GM20431 (cell line): ENCODE results near the gene MAD2L2.

Experiments
- in situ Hi-C: fragments of 300-500 bp; cut with MseI, MboI; formaldehyde crosslinking; loops from one replicate; pipeline ENCODE4 v1.15.0; 2020; ENCODE audit warnings: low sequenced_read_pairs; ENCODE audit not compliant: unreplicated experiment

MAD2L2 gene

DNA sequence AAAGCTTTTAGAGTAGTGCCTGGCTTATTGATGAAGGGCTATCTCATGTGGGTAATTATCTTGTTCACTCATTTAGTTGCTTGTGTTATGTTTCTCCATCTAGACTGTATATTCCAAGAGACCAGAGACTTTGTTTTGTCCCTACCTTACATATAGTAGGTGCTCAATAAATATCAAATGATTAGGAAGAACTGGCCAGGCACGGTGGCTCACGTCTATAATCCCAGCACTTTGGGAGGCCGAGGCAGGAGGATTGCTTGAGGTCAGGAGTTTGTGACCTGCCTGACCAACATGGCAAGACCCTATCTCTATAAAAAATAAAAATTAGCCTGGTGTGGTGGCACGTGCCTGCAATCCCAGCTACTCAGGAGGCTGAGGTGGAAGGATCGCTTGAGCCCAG lies 35.7 kb downstream of the MAD2L2 start:
- in situ Hi-C loops: loop anchor here (25.0 kb wide), 2 partner anchors 333 to 608 kb away; partner anchors contain the start of gene MASP2

DNA sequence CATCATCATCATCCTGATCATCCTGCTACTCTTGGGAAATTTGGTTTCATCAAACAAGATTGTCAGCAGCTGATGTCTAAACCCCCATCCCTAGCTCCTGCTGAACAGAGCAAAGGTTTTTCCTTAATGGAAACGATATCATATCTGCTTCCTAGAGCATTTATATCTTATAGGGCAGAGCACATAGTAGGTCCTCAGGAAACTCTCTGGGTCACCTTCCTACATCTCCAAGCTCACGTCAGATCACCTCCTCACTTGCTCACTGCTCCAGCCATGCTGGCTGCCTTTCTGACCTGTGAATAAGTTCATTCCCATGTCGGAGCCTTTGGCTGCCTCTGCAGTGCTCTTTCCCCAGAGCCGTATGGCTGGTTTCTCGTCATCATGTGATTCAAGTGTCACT lies 37.2 kb downstream of the MAD2L2 start:
- in situ Hi-C loops: loop anchor here (25.0 kb wide), 2 partner anchors 331 to 606 kb away; partner anchors contain the start of gene MASP2

DNA sequence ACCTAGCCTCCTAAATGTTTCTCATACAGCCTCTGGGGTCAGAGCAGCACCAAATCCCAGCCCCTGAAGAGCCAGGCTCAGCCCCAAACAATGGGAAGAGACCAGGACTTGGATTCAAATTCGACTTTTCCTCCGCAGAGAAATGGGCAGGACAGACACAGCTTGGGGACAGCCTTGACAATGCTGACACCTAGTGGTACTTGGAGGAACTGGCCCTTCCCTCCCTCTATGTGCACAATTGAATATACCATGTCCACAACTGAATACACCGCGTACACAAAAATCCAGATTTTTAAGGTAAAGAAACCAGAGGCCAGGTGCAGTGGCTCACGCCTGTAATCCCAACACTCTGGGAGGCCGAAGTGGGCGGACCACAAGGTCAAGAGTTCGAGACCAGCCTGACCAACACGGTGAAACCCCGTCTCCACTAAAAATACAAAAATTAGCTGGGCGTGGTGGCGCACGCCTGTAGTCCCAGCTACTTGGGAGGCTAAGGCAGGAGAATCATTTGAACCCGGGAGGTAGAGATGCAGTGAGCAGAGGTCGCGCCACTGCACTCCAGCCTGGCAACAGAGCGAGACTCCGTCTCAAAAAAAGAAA lies 38.4 kb downstream of the MAD2L2 start:
- in situ Hi-C loops: loop anchor here (25.0 kb wide), 2 partner anchors 330 to 605 kb away; partner anchors contain the start of gene MASP2

DNA sequence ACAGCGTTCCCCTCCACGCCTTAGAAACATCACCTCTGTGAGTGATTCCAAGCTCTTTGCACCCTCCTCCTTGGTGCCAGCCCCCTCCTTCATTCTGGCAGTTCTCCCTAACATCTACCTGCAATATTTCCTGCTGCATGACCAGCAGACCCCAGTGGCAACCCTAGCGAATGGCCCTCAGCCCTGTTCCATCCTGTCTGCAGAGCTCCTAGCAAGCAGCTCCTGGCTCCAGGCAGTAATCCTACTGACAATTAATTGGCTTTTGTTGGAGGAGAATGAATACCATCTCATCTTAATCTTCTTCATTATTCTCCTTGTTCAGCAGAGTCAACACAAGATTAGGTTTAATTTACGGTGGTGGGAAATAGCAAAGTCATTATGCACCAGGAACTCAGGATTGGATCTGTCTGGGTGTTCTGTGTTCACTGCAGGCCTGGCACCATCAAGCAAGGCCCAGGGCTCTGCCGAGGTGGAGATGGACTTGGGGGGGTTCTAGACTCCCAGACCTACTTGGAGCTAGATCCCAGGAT lies 39.1 kb downstream of the MAD2L2 start:
- in situ Hi-C loops: loop anchor here (25.0 kb wide), 2 partner anchors 330 to 605 kb away; partner anchors contain the start of gene MASP2

DNA sequence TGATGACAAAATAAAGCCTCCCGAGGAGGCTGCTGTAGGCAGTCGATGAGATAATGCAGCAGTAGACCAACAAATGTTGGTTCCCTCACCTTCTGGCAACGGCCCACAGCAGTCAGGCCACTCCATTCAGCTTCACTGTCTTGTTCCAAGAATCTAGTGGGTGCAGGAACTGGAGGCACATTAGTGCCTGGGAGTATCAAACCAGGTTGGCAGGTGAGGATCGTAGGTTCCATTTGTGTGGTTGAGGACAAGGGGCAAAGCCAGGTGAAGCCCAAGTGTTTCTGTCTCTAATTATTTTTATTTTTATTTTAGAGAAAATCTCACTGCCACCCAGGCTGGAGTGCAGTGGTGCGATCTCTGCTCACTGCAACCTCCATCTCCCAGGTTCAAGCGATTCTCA lies 40.0 kb downstream of the MAD2L2 start:
- in situ Hi-C loops: loop anchor here (25.0 kb wide), 2 partner anchors 329 to 604 kb away; partner anchors contain the start of gene MASP2

DNA sequence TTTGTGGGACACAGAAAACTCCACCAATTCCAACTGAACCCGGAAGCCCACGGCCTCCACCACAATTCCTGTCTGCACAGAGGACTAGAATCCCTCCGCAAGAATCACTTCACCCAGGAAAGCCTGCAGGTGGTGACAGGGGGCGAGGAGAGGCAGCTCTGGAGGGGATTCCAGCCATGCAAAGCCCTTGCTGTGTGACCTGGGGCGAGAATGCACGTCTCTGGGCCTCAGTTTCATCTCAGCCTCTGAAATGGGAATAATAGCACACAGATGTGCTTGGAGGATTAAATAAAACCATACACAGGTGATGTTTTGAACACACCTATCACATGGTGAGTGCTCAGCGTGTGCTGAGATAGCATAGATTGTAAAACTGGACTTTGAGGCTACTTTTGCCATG lies 40.8 kb downstream of the MAD2L2 start:
- in situ Hi-C loops: loop anchor here (25.0 kb wide), 2 partner anchors 328 to 603 kb away; partner anchors contain the start of gene MASP2

DNA sequence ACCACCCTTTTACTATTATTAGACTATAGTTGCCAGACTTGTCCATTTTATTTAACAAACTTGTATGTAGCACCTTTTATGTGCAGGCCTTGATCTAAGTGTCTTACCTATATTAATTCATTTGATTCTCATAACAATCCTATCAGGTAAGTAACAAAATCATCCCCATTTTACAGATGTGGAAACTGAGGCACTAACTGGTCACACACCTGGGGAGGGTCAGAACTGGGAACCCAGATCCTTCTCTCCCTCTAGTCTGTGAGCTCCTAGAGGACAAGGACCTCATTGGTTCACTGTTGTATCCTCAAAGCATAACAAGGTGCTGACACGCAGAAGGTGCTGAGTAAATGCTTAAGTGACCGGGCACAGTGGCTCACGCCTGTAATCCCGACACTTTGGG lies 41.6 kb downstream of the MAD2L2 start:
- in situ Hi-C loops: loop anchor here (25.0 kb wide), 2 partner anchors 327 to 602 kb away; partner anchors contain the start of gene MASP2

DNA sequence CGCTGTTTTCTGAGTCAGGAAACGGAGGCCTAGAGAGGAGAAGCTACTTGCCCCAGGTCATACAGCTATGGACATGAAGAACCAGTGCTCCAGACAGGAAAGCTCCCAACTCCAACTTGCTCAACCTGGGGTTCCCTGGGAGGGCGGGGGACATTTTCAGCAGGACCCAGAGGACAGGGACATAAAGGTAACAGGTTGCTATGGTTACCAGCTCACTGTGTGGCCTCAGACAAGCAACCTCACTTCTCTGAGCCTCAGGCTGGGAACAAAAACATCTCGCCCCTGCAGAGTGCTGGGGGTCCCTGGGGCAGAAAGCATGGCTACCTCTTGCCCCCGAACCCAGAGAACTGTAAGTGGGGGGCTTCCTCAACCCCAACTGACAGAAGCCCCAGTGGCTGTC lies 42.8 kb downstream of the MAD2L2 start:
- in situ Hi-C loops: loop anchor here (25.0 kb wide), 2 partner anchors 326 to 601 kb away; partner anchors contain the start of gene MASP2

DNA sequence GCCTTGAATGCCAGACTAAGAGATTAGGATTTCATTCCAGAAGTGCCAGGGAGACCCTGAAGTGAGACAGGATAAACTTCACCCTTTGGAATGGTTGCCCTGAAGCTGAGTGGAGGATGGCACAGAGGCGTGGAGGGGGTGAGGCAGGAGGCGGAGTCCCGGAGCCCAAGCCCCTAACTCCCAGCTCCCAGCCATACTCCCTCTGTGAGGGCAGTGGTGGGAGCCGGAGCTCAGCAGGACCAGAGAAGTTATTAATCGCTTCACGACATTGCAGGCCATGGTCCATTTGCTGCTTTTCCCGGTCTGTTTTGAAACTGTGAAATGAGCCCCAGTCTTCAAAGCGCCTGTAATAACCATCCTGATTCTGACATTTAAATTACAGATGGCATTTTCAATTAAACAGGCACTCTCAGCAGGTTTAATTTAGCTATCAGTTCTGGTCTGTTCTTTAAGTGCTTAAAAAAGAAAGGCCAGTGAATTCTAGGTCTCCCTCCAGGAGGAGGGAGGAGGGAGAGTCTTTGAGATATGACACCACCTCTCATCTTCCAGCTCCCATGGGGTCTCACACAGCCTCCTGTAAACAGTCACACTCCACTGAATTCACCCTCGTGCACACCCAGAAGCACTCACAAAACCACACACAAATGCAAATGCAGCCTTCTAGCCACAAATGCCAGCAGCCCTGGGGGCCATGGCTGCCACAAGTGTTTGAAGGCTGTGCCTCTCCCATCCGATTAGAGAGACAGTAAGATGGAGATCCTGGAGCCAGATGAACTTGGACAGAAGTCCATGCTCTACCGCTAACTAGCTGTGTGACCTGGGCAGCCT lies 46.4 kb downstream of the MAD2L2 start:
- in situ Hi-C loops: loop anchor here (25.0 kb wide), 2 partner anchors 322 to 597 kb away; partner anchors contain the start of gene MASP2

DNA sequence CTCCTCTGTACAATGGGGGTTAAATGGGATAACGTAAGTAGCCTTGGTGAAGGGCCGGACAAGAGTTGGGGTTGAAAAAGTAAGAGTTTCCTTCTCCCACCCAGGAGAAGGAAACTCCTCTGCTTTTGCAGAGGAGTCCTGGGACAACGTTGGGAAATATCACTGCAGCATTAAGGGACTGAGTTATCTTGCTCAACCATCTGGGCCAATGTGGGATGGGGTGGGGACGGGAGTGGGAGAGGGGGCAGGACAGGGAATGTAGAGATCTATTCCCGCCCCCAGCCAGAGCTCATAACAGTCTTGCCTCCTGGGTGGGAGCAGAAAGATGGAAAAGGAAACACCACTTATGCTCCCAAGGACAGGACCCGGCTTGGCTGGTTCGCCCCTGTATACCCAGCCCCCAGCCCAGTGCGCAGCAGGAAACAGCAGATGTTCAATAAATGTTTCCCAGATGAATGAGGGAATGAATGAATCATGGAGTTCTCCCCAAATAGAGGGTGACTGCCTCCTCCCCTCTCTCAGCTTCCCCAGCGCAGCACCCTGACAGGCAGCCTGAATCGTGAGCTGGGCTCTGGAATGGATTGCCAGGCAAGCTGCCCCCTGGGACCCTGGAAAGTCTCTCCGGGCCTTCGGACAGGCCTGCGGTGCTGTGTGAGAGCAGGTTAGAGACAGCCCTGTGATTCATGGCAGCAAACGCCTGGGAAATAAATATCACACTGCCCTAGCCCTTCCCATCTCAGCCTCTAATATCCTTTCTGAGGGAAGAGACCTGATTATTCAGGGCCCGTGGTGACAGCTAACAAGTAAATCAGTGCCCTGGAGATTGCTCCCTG lies 51.5 kb downstream of the MAD2L2 start:
- in situ Hi-C loops: loop anchor here (25.0 kb wide), 2 partner anchors 317 to 592 kb away; partner anchors contain the start of gene MASP2

DNA sequence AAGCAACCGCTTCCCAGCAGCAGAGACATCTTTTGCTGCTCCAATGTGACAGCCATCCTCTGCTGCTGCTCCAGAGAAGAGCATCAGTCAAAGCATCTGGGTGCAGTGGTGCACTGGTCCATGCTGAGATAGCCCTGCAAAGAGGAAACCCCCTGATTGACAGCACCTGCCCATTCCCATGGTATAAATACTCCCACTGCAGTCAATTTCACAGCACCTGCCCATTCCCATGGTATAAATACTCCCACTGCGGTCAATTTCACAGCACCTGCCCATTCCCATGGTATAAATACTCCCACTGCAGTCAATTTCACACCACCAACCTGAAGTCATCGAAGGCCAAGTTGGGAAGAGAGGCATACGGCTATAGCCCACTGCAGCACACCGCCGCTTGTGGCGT lies 52.2 kb downstream of the MAD2L2 start:
- in situ Hi-C loops: loop anchor here (25.0 kb wide), 2 partner anchors 316 to 591 kb away; partner anchors contain the start of gene MASP2

DNA sequence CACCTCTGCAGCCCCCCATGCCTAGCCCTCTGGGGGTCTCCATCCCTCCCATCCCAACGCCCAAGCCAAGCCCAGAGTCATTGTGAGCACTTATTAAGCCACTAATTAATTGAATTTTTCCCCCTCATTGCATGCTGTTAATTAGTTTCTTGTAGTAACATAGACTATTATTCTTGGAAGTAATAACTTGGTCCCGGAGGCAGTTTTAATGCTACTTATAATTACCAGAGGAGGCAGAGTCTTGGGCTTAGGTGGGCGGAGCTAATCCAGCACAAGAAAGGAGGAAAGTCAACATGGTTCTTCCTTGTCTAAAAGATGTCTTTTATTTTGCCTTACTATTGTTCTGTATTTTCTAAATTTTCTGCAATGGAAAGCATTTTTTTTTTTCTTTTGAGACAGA lies 54.4 kb downstream of the MAD2L2 start:
- in situ Hi-C loops: loop anchor here (25.0 kb wide), 2 partner anchors 314 to 589 kb away; partner anchors contain the start of gene MASP2
